HuH-7.5 (cell line): ENCODE results near the gene ANKRD24.
"Not testable (repeated sequence)": the region's sequence is repeated elsewhere in the genome, so short reads cannot be mapped to it uniquely, and the experiment has no call there.

Experiments used
- DNase-seq: peaks from one replicate; pipeline ENCODE4 v3.0.0; 2011; ENCODE audit warnings: low spot score

ANKRD24 gene

GRCh38 chr19:4267901-4268815 lies 85.7 kb downstream of the ANKRD24 start:
- DNase-seq: no peak

GRCh38 chr19:4268816-4269430 lies 86.4 kb downstream of the ANKRD24 start:
- no peak for DNase-seq

- DNase-seq: no peak
Observed at GRCh38 chr19:4272894-4273293, 90.4 kb downstream of the ANKRD24 start.

- not testable (repeated sequence) for DNase-seq
Observed at GRCh38 chr19:4274321-4274686, 91.8 kb downstream of the ANKRD24 start.
